HG02588 (cell line): ENCODE measurements around the gene SIGLEC9.

Experiments
- ATAC-seq: cut with Tn5 transposase; IDR thresholded peaks from one replicate; pipeline ENCODE4 v1.9.1; 2021; ENCODE audit warnings: mild to moderate bottlenecking, moderate library complexity; ENCODE audit not compliant: unreplicated experiment

The SIGLEC9 gene

GRCh38 chr19:51124729-51125128 lies at the start of gene SIGLEC9:
TSS of gene SIGLEC9 (plus strand) at chr19:51124906. CDS start at chr19:51124975, 69 bp downstream.
- ATAC-seq, result no peak

GRCh38 chr19:51075998-51076397 lies 48.7 kb upstream of the SIGLEC9 start:
- no peak for ATAC-seq

GRCh38 chr19:51076631-51077213 lies 48.0 kb upstream of the SIGLEC9 start:
- ATAC-seq, result no peak

GRCh38 chr19:51078104-51078503 lies 46.6 kb upstream of the SIGLEC9 start:
- no peak for ATAC-seq

GRCh38 chr19:51078731-51079130 lies 46.0 kb upstream of the SIGLEC9 start:
- ATAC-seq, result no peak

GRCh38 chr19:51079481-51080110 lies 45.1 kb upstream of the SIGLEC9 start:
- ATAC-seq, result no peak

- no peak for ATAC-seq
These were observed 43.2 kb upstream of the SIGLEC9 start for GRCh38 chr19:51081476-51081875.

GRCh38 chr19:51082611-51083010 lies 42.1 kb upstream of the SIGLEC9 start, which contains the start of gene KLK14:
TSS of gene KLK14 (minus strand) at chr19:51082887. CDS start at chr19:51082614, 273 bp downstream.
- ATAC-seq, result no peak

- ATAC-seq, result no peak
These were observed 41.5 kb upstream of the SIGLEC9 start for GRCh38 chr19:51083181-51083580.

GRCh38 chr19:51083783-51084182 lies 40.9 kb upstream of the SIGLEC9 start:
- ATAC-seq, result no peak

- no peak for ATAC-seq
These were observed 40.2 kb upstream of the SIGLEC9 start for GRCh38 chr19:51084505-51084904.

- ATAC-seq, result no peak
These were observed 38.4 kb upstream of the SIGLEC9 start for GRCh38 chr19:51086153-51086850.

- ATAC-seq, result no peak
These were observed 34.9 kb upstream of the SIGLEC9 start for GRCh38 chr19:51089786-51090185.

GRCh38 chr19:51090471-51090870 lies 34.2 kb upstream of the SIGLEC9 start:
- no peak for ATAC-seq

- ATAC-seq, result no peak
These were observed 33.6 kb upstream of the SIGLEC9 start for GRCh38 chr19:51091126-51091525.

GRCh38 chr19:51091895-51092873 lies 32.5 kb upstream of the SIGLEC9 start:
- no peak for ATAC-seq

- ATAC-seq, result no peak
These were observed 31.6 kb upstream of the SIGLEC9 start for GRCh38 chr19:51093101-51093500.

GRCh38 chr19:51093510-51094345 lies 31.0 kb upstream of the SIGLEC9 start:
- no peak for ATAC-seq

GRCh38 chr19:51094696-51095279 lies 29.9 kb upstream of the SIGLEC9 start:
- ATAC-seq, result no peak
